Cortex of kidney (tissue), 1 donor: ENCODE results near the gene MACROD2.
"Not testable (repeated sequence)": the region's sequence is repeated elsewhere in the genome, so short reads cannot be mapped to it uniquely, and the experiment has no call there.

Source experiments
- DNase-seq: peaks from one replicate; lab custom pipeline; 2025; lab: John Stamatoyannopoulos, UW

The MACROD2 gene

GRCh38 chr20:16012934-16013333, 2017.6 kb downstream of the MACROD2 start:
- not testable (repeated sequence) for DNase-seq

DNA sequence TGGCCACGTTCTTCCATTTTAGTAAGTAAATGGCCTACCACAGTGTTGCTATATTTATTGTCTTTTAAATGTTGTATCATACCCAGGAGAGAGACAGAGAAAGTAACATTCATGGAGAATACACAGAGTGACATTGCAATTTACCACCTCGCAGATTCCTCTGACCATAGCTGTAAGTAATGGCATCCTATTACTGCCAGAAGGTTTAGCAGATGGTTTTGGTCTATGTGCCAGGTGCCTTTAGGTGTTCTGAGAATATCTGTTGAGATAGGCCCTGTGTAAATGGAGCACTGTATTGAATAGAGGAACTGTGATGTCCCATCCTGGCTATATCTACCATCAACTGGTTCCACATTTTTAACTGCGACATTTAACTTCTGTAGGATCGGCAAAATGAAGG, 2018.3 kb downstream of the MACROD2 start:
- DNase-seq: no peak

GRCh38 chr20:16014436-16014835, 2019.1 kb downstream of the MACROD2 start:
- no peak for DNase-seq

- no peak for DNase-seq
Observed at GRCh38 chr20:16017656-16018055, 2022.3 kb downstream of the MACROD2 start.

DNA sequence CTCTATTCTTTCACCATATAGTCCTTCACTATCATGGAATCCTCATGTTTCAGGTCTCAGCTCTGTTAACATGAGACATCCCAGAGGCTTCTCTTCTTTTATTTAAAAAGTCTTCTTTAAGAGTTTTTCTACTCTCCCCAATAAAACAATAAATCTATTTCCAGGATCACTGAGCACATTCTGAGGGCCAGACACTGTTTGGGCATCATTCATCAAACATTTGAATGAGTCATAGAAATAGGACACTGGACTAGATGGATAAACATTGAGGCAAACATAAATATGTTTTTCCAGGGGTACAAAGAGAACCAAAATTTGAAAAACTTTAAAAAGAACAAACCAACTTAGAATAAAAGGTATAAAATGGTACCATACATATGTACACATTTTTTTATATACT, 2023.6 kb downstream of the MACROD2 start:
- DNase-seq: no peak

GRCh38 chr20:16020971-16021370, 2025.7 kb downstream of the MACROD2 start:
- DNase-seq: no peak

GRCh38 chr20:16025084-16025483, 2029.8 kb downstream of the MACROD2 start:
- DNase-seq: no peak

DNA sequence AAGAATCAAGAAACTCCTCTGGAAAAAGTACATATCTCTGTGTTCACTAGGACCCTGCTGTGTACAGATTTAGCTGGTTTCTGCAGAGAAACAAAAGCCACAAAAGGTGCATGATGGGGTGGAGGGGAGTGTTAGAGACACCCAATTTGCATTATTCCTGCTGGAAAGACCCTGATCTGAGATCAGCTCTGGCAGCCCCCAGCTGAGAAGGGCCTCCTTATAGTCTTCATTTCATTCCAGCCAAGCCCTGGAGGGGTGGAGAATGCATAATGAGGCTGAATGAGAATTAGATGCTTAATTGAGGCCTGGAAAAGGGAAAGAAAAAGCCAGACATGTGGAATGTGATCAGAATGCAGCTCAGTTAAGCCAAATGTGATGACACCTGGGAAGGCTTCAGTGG, 2032.4 kb downstream of the MACROD2 start:
- no peak for DNase-seq

DNA sequence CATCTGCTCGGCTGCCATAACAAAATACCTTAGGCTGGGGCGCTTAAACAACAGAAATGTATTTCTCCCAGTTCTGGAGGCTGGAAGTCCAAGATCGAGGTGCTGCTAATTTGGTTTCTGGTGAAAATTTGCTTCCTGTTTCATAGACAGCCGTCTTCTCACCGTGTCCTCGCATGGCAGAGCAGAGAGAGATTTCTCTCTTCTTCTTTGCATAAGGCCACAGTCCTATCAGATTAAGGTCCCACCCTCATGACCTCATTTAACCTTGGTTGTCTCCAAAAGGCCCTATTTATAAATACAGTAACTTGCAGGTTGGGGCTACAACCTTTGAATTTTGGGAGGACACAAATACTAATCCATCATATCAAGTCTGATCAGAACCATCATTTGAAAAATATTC, 2033.6 kb downstream of the MACROD2 start:
- no peak for DNase-seq

- no peak for DNase-seq
Observed at GRCh38 chr20:16030253-16030652, 2034.9 kb downstream of the MACROD2 start.

GRCh38 chr20:16035576-16035975, 2040.3 kb downstream of the MACROD2 start:
- DNase-seq: no peak

GRCh38 chr20:16036331-16036730, 2041.0 kb downstream of the MACROD2 start:
- no peak for DNase-seq

- DNase-seq: no peak
Observed at GRCh38 chr20:16040742-16041141, 2045.4 kb downstream of the MACROD2 start.

- DNase-seq: no peak
Observed at GRCh38 chr20:16042731-16043130, 2047.4 kb downstream of the MACROD2 start.

GRCh38 chr20:16043931-16044330, 2048.6 kb downstream of the MACROD2 start:
- DNase-seq: no peak

DNA sequence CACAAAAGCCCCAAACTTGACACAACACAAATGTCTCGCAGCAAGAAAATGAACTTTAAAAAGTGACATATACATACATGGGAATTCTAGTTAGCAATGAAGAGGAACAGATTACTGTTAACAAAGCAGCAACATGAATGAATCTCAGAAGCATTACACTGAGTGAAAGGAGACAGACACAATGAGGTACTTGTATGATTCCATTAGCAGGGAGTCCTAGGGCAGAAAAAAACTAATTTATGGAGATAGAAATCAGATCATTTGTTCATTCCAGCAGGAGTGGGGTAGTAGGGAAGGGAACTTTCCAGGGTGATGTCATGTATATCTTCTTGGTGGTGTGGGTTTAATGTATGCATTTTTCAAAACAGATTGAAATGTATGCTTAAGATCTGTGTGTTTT, 2053.6 kb downstream of the MACROD2 start:
- DNase-seq: no peak

GRCh38 chr20:16049529-16050093, 2054.3 kb downstream of the MACROD2 start:
- DNase-seq: no peak

GRCh38 chr20:16050366-16050765, 2055.1 kb downstream of the MACROD2 start:
- no peak for DNase-seq

GRCh38 chr20:16051968-16052367, 2056.7 kb downstream of the MACROD2 start:
- DNase-seq: no peak

GRCh38 chr20:16052456-16052855, 2057.1 kb downstream of the MACROD2 start:
- no peak for DNase-seq

GRCh38 chr20:16054985-16055384, 2059.7 kb downstream of the MACROD2 start:
- DNase-seq: no peak

- DNase-seq: no peak
Observed at GRCh38 chr20:16057651-16058050, 2062.3 kb downstream of the MACROD2 start.

GRCh38 chr20:16058268-16058667, 2063.0 kb downstream of the MACROD2 start:
- DNase-seq: no peak

- DNase-seq: no peak
Observed at GRCh38 chr20:16059841-16060240, 2064.5 kb downstream of the MACROD2 start.

GRCh38 chr20:16061351-16061750, 2066.0 kb downstream of the MACROD2 start:
- DNase-seq: no peak
